Panc1 (cell line): ENCODE data around the gene COQ5. TPM values are rescaled to one million over a fixed set of nuclear protein-coding genes. Genes with fewer than 3 reads are reported as not detected.

Experiments used
- ATAC-seq: fragments of 200-7000 bp; cut with Tn5 transposase; 2 replicates; pipeline ENCODE4 v1.9.1; 2020; ENCODE audit warnings: mild to moderate bottlenecking, moderate library complexity
- BruUV-seq: library from RNA; stranded (reverse); fragments of 400-500 nt; replicated peaks from 2 replicates; lab custom pipeline; 2021; lab: Mats Ljungman, UMichigan
- CTCF ChIA-PET: fragments of 300-600 bp; sonication (Branson Sonifier 250); formaldehyde crosslinking; loops from one replicate; lab custom pipeline; 2022; ENCODE audit warnings: antibody characterized with exemption; lab: Charles Lee
- POLR2A ChIA-PET: fragments of 300-600 bp; sonication (Branson Sonifier 250); formaldehyde crosslinking; loops from one replicate; lab custom pipeline; 2022; ENCODE audit warnings: antibody characterized with exemption; lab: Charles Lee
- DNase-seq: peaks from one replicate; pipeline ENCODE4 v3.0.0-alpha.2; 2010; ENCODE audit warnings: low read depth, low spot score
- H3K27ac ChIP-seq: 2 replicates; pipeline ENCODE4 v1.5.1; 2011; ENCODE audit warnings: mild to moderate bottlenecking, low read length, inconsistent platforms
- H3K27me3 ChIP-seq: fragments of 200-500 bp; sonication (Bioruptor generic); 2 replicates; pipeline ENCODE4 v1.6.0; 2014; ENCODE audit warnings: low read length, inconsistent platforms; ENCODE audit not compliant: control insufficient read depth, insufficient read depth
- H3K36me3 ChIP-seq: fragments of 200-500 bp; sonication (Bioruptor generic); 2 replicates; pipeline ENCODE4 v1.5.1; 2014; ENCODE audit warnings: inconsistent platforms, mild to moderate bottlenecking, low read length, moderate library complexity; ENCODE audit not compliant: control insufficient read depth, insufficient read depth
- H3K4me1 ChIP-seq: 2 replicates; pipeline ENCODE4 v1.5.1; 2011; ENCODE audit warnings: inconsistent platforms, mild to moderate bottlenecking, low read length, moderate library complexity; ENCODE audit not compliant: control insufficient read depth, insufficient read depth
- H3K4me3 ChIP-seq, 2 experiments: 2 replicates each; pipeline ENCODE4 v1.5.1; 2011 to 2012; ENCODE audit warnings: low read depth in 2 of 2, low read length in 2 of 2, mild to moderate bottlenecking in 2 of 2, inconsistent platforms in 1 of 2, moderate library complexity in 1 of 2
- H3K9me3 ChIP-seq: fragments of 200-500 bp; sonication (Bioruptor generic); 2 replicates; pipeline ENCODE4 v1.5.1; 2014; ENCODE audit warnings: low read depth, mild to moderate bottlenecking, inconsistent platforms, low read length, moderate library complexity; ENCODE audit not compliant: control insufficient read depth, insufficient read depth
- CTCF ChIP-seq: fragments of 450-650 bp; IDR thresholded peaks from 2 replicates; pipeline ENCODE4 v1.5.1; 2017; ENCODE audit warnings: mild to moderate bottlenecking
- POLR2AphosphoS5 ChIP-seq: IDR thresholded peaks from 2 replicates; pipeline ENCODE4 v1.6.1; 2012; ENCODE audit warnings: mild to moderate bottlenecking, low read depth, low read length, moderate library complexity
- REST ChIP-seq, 2 experiments: IDR thresholded peaks; 2 replicates each; pipeline ENCODE4 v1.6.1; 2011 to 2012; ENCODE audit warnings: low read depth in 2 of 2, control low read depth in 1 of 2, low read length in 1 of 2, mild to moderate bottlenecking in 1 of 2, moderate library complexity in 1 of 2; ENCODE audit not compliant: insufficient read depth in 1 of 2
- SIN3A ChIP-seq: IDR thresholded peaks from 2 replicates; pipeline ENCODE4 v1.6.1; 2012; ENCODE audit warnings: low read depth, mild to moderate bottlenecking, low read length, moderate library complexity, borderline replicate concordance; ENCODE audit not compliant: insufficient read depth
- TCF7L2 ChIP-seq: IDR thresholded peaks from 2 replicates; pipeline ENCODE4 v1.6.1; 2011; ENCODE audit warnings: mild to moderate bottlenecking, low read depth, low read length, inconsistent platforms
- in situ Hi-C: cut with HindIII; loops from 2 replicates; pipeline ENCODE4 v1.10.0; 2016; ENCODE audit warnings: low sequenced_read_pairs, low pct_unique_long_range_greater_than_20kb
- intact Hi-C: fragments of 100-400 bp; cut with micrococcal nuclease; formaldehyde crosslinking; loops from one replicate; pipeline ENCODE4 v1.10.0; 2022; ENCODE audit not compliant: unreplicated experiment
- total RNA-seq: library from RNA; stranded (reverse); gene quantifications from one replicate; pipeline ENCODE4 v1.2.1, GENCODE V29; 2021; ENCODE audit not compliant: unreplicated experiment

COQ5 gene
- total RNA-seq, 1 experiment from 2014 or later, result 42.9 TPM

GRCh38 chr12:120554678-120555077, 25.7 kb upstream of the COQ5 start:
- Histone ChIP-seq H3K4me1 (no peaks in the 10 kb centered on the region), H3K36me3 (peaks cover 13% of the 10 kb centered on the region; the same call in 1 of the 2 replicates), H3K4me3 (no peak overlapping the region), H3K27me3 (no peaks in the 10 kb centered on the region), H3K27ac (no peak overlapping the region), H3K9me3 (no peaks in the 10 kb centered on the region)
- TF ChIP-seq SIN3A, result no peak
- TF ChIP-seq CTCF, result no peak
- TF ChIP-seq POLR2AphosphoS5, result no peak
- TF ChIP-seq TCF7L2, result no peak
- no peak for TF ChIP-seq REST (IDR thresholded peaks at IDR 0.05; ENCODE audit: insufficient read depth in 1 of 2, low read depth in 2 of 2, low read length in 1 of 2)
- CTCF ChIA-PET, result no interaction called here
- intact Hi-C loops (no loop called here), in situ Hi-C loops (no loop called here)
- no TSS peak for BruUV-seq
- ATAC-seq (no peak), DNase-seq (no peak)
- POLR2A ChIA-PET, result no interaction called here

- H3K27ac ChIP-seq, result no peak overlapping the region
- ATAC-seq, result no peak
- POLR2A ChIA-PET, result no interaction called here
Measured at GRCh38 chr12:120546050-120546386, 17.1 kb upstream of the COQ5 start.

More at GRCh38 chr12:120546050-120546386, 17.1 kb upstream of the COQ5 start:
- Histone ChIP-seq H3K4me1 (no peaks in the 10 kb centered on the region), H3K36me3 (peaks cover 17% of the 10 kb centered on the region), H3K27me3 (no peaks in the 10 kb centered on the region), H3K9me3 (no peaks in the 10 kb centered on the region), H3K4me3 (no peak overlapping the region)
- intact Hi-C loops (no loop called here), in situ Hi-C loops (no loop called here)
- BruUV-seq, result no TSS peak
- TF ChIP-seq REST (IDR thresholded peaks at IDR 0.05; ENCODE audit: insufficient read depth in 1 of 2, low read depth in 2 of 2, low read length in 1 of 2), result no peak
- no peak for TF ChIP-seq SIN3A
- no peak for TF ChIP-seq POLR2AphosphoS5
- no peak for TF ChIP-seq CTCF
- DNase-seq, result no peak
- CTCF ChIA-PET, result no interaction called here
